DND-41 (cell line): ENCODE data around the gene TEKT1.

ENCODE experiments used
- ATAC-seq: fragments of 200-7000 bp; cut with Tn5 transposase; 3 replicates; pipeline ENCODE4 v1.9.1; 2021; ENCODE audit warnings: low read depth; ENCODE audit not compliant: insufficient read depth
- DNase-seq: peaks from one replicate; pipeline ENCODE4 v3.0.0-alpha.2; 2020
- H2AFZ ChIP-seq: 2 replicates; pipeline ENCODE4 v1.6.0; 2012; ENCODE audit warnings: low read depth, low read length
- H3K27ac ChIP-seq: 2 replicates; pipeline ENCODE4 v1.5.1; 2012; ENCODE audit warnings: low read length, inconsistent platforms
- H3K27me3 ChIP-seq: fragments of 200-600 bp; sonication (generic); 2 replicates; pipeline ENCODE4 v1.6.0; 2012; ENCODE audit warnings: low read length, mild to moderate bottlenecking, inconsistent platforms; ENCODE audit not compliant: insufficient read depth, poor library complexity
- H3K36me3 ChIP-seq: 2 replicates; pipeline ENCODE4 v1.5.1; 2012; ENCODE audit warnings: low read length, inconsistent platforms; ENCODE audit not compliant: insufficient read depth
- H3K4me1 ChIP-seq: 2 replicates; pipeline ENCODE4 v1.5.1; 2012; ENCODE audit warnings: mild to moderate bottlenecking, low read length; ENCODE audit not compliant: insufficient read depth
- H3K4me2 ChIP-seq: 2 replicates; pipeline ENCODE4 v1.6.0; 2012; ENCODE audit warnings: mild to moderate bottlenecking, moderate library complexity, low read length, inconsistent platforms; ENCODE audit not compliant: insufficient read depth
- H3K4me3 ChIP-seq, 2 experiments: fragments of 200-600 bp in 1 of 2; shearing (Covaris generic) in 1 of 2; 2 replicates each; pipeline ENCODE4 v1.5.1; 2012 to 2016; ENCODE audit warnings: inconsistent platforms in 2 of 2, low read length in 2 of 2, mild to moderate bottlenecking in 2 of 2, low read depth in 1 of 2, moderate library complexity in 1 of 2
- H3K79me2 ChIP-seq: 2 replicates; pipeline ENCODE4 v1.6.0; 2012; ENCODE audit warnings: low read length, inconsistent platforms; ENCODE audit not compliant: insufficient read depth
- H3K9ac ChIP-seq: 2 replicates; pipeline ENCODE4 v1.6.0; 2012; ENCODE audit warnings: low read depth, mild to moderate bottlenecking, inconsistent platforms, low read length, moderate library complexity
- H3K9me3 ChIP-seq: 2 replicates; pipeline ENCODE4 v1.5.1; 2012; ENCODE audit warnings: low read length, moderate library complexity, mild to moderate bottlenecking, inconsistent platforms; ENCODE audit not compliant: insufficient read depth, severe bottlenecking
- H4K20me1 ChIP-seq: 2 replicates; pipeline ENCODE4 v1.6.0; 2012; ENCODE audit warnings: low read length; ENCODE audit not compliant: insufficient read depth
- CTCF ChIP-seq: IDR thresholded peaks from 2 replicates; pipeline ENCODE4 v1.5.1; 2012; ENCODE audit warnings: borderline replicate concordance, low read length, moderate library complexity, mild to moderate bottlenecking; ENCODE audit not compliant: poor library complexity, severe bottlenecking; ENCODE audit errors: extremely low read depth
- EZH2 ChIP-seq: IDR thresholded peaks from 3 replicates; pipeline ENCODE4 v1.6.1; 2012; ENCODE audit warnings: borderline replicate concordance, low read depth, mild to moderate bottlenecking, moderate library complexity, low read length, inconsistent platforms; ENCODE audit not compliant: severe bottlenecking

TEKT1 gene

GRCh38 chr17:6797718-6798351, 33.7 kb downstream of the TEKT1 start:
- no peak overlapping the region for H3K4me3 ChIP-seq
- H3K79me2 ChIP-seq = no peaks in the 10 kb centered on the region
- H3K4me1 ChIP-seq = no peaks in the 10 kb centered on the region
- H3K4me2 ChIP-seq = no peak overlapping the region
- H3K9me3 ChIP-seq = no peaks in the 10 kb centered on the region
- DNase-seq = no peak
- no peak for TF ChIP-seq CTCF
- TF ChIP-seq EZH2 = no peak
- H3K27me3 ChIP-seq = peaks cover 6% of the 10 kb centered on the region
- H3K9ac ChIP-seq = no peak overlapping the region
- no peak overlapping the region for H2AFZ ChIP-seq
- ATAC-seq = no peak
- no peaks in the 10 kb centered on the region for H4K20me1 ChIP-seq
- H3K27ac ChIP-seq = no peak overlapping the region
- H3K36me3 ChIP-seq = no peaks in the 10 kb centered on the region

GRCh38 chr17:6796887-6797490, 34.5 kb downstream of the TEKT1 start:
- H3K79me2 ChIP-seq = no peaks in the 10 kb centered on the region
- no peak overlapping the region for H3K27ac ChIP-seq
- no peaks in the 10 kb centered on the region for H3K4me1 ChIP-seq
- H3K4me3 ChIP-seq = no peak overlapping the region
- DNase-seq = no peak
- H3K27me3 ChIP-seq = peaks cover 6% of the 10 kb centered on the region
- H3K4me2 ChIP-seq = no peak overlapping the region
- no peak for ATAC-seq
- H4K20me1 ChIP-seq = no peaks in the 10 kb centered on the region
- no peaks in the 10 kb centered on the region for H3K9me3 ChIP-seq
- H2AFZ ChIP-seq = no peak overlapping the region
- TF ChIP-seq EZH2 (no peak), CTCF (no peak)
- no peak overlapping the region for H3K9ac ChIP-seq
- H3K36me3 ChIP-seq = no peaks in the 10 kb centered on the region

GRCh38 chr17:6796017-6796886, 35.3 kb downstream of the TEKT1 start:
- Histone ChIP-seq H2AFZ (no peak overlapping the region), H3K27ac (no peak overlapping the region), H3K36me3 (no peaks in the 10 kb centered on the region), H3K79me2 (no peaks in the 10 kb centered on the region), H4K20me1 (no peaks in the 10 kb centered on the region), H3K9ac (no peak overlapping the region), H3K4me1 (no peaks in the 10 kb centered on the region), H3K4me3 (no peak overlapping the region), H3K9me3 (no peaks in the 10 kb centered on the region), H3K27me3 (peaks cover 6% of the 10 kb centered on the region), H3K4me2 (no peak overlapping the region)
- ATAC-seq = no peak
- DNase-seq = no peak
- TF ChIP-seq EZH2 = no peak
- no peak for TF ChIP-seq CTCF
